CD4-positive, alpha-beta T cell (primary cell): ENCODE measurements around the gene MEAK7. TPM values are rescaled to one million over a fixed set of nuclear protein-coding genes. Genes with fewer than 3 reads are reported as not detected.

Source experiments
- ATAC-seq: fragments of 200-7000 bp; cut with Tn5 transposase; one replicate; pipeline ENCODE4 v1.10.0; 2022; ENCODE audit warnings: mild to moderate bottlenecking; ENCODE audit not compliant: poor library complexity
- CTCF ChIA-PET: fragments of 350-600 bp; sonication (Branson Sonifier 250); formaldehyde crosslinking; loops from one replicate; lab custom pipeline; 2021; ENCODE audit warnings: antibody characterized with exemption, inconsistent platforms; lab: Charles Lee
- POLR2A ChIA-PET: fragments of 350-600 bp; sonication (Branson Sonifier 250); formaldehyde crosslinking; loops from one replicate; lab custom pipeline; 2021; ENCODE audit warnings: antibody characterized with exemption, inconsistent platforms; lab: Charles Lee
- DNase-seq, 14 experiments: peaks; one replicate each; pipeline ENCODE4 v3.0.0-alpha.2; 2013 to 2020; ENCODE audit warnings: mixed read lengths in 2 of 14
- H3K27ac ChIP-seq, 2 donors: one replicate each; pipeline versions ENCODE4 v1.5.1 to v1.7.0; 2013; ENCODE audit warnings: low read length in 2 of 2, low read depth in 1 of 2, mild to moderate bottlenecking in 1 of 2
- H3K27me3 ChIP-seq, 2 experiments: 1 replicate in 1 of 2; 2 replicates in 1 of 2; pipeline versions ENCODE4 v1.6.1 to v1.7.0; 2013; ENCODE audit warnings: low read length in 2 of 2, control low read depth in 1 of 2, mild to moderate bottlenecking in 1 of 2, moderate library complexity in 1 of 2; ENCODE audit not compliant: insufficient read depth in 2 of 2, control insufficient read depth in 1 of 2
- H3K36me3 ChIP-seq: one replicate; pipeline ENCODE4 v1.6.1; 2013; ENCODE audit warnings: low read length, control low read depth; ENCODE audit not compliant: insufficient read depth
- H3K4me1 ChIP-seq: one replicate; pipeline ENCODE4 v1.6.1; 2013; ENCODE audit warnings: low read length, control low read depth; ENCODE audit not compliant: insufficient read depth
- H3K4me3 ChIP-seq: one replicate; pipeline ENCODE4 v1.5.1; 2013; ENCODE audit warnings: mild to moderate bottlenecking, low read length, moderate library complexity
- H3K9me3 ChIP-seq, 2 experiments: 1 replicate in 1 of 2; 2 replicates in 1 of 2; pipeline versions ENCODE4 v1.6.1 to v1.7.0; 2013; ENCODE audit warnings: low read length in 2 of 2, mild to moderate bottlenecking in 2 of 2, control low read depth in 1 of 2, moderate library complexity in 1 of 2; ENCODE audit not compliant: control insufficient read depth in 1 of 2, insufficient read depth in 1 of 2
- H3K27ac Mint-ChIP-seq: one replicate; pipeline ENCODE4 v1.8.0; 2020; ENCODE audit warnings: mixed read lengths
- H3K27me3 Mint-ChIP-seq: one replicate; pipeline ENCODE4 v1.8.0; 2021; ENCODE audit warnings: mixed read lengths
- H3K36me3 Mint-ChIP-seq: one replicate; pipeline ENCODE4 v1.8.0; 2021; ENCODE audit warnings: low read depth, mixed read lengths
- H3K4me1 Mint-ChIP-seq: one replicate; pipeline ENCODE4 v1.8.0; 2021; ENCODE audit warnings: low read depth, mixed read lengths
- H3K4me3 Mint-ChIP-seq: one replicate; pipeline ENCODE4 v1.8.0; 2020; ENCODE audit warnings: mild to moderate bottlenecking, mixed read lengths
- H3K9me3 Mint-ChIP-seq: one replicate; pipeline ENCODE4 v1.8.0; 2020; ENCODE audit warnings: mixed read lengths
- intact Hi-C, 2 experiments: fragments of 100-400 bp; cut with DNase I in 1 of 2; cut with micrococcal nuclease in 1 of 2; formaldehyde crosslinking; loops; one replicate each; pipeline versions ENCODE4 v1.15.1 to v1.9.0; 2023 to 2025; cut with DNase I, micrococcal nuclease
- total RNA-seq, 174 experiments: library from RNA in 2 of 174; stranded (reverse) in 2 of 174; gene quantifications; one replicate each; pipeline ENCODE4 v1.2.3 and lab custom pipeline; 2021 to 2026
- TF ChIP-seq, protein P1 (sequence below): fragments of 200-600 bp; IDR thresholded peaks from one replicate; pipeline ENCODE4 v1.8.0; 2022; ENCODE audit warnings: antibody characterized with exemption, mild to moderate bottlenecking

The MEAK7 gene
- total RNA-seq, 2 experiments from 2014 or later: 1.9 to 3.7 TPM

DNA sequence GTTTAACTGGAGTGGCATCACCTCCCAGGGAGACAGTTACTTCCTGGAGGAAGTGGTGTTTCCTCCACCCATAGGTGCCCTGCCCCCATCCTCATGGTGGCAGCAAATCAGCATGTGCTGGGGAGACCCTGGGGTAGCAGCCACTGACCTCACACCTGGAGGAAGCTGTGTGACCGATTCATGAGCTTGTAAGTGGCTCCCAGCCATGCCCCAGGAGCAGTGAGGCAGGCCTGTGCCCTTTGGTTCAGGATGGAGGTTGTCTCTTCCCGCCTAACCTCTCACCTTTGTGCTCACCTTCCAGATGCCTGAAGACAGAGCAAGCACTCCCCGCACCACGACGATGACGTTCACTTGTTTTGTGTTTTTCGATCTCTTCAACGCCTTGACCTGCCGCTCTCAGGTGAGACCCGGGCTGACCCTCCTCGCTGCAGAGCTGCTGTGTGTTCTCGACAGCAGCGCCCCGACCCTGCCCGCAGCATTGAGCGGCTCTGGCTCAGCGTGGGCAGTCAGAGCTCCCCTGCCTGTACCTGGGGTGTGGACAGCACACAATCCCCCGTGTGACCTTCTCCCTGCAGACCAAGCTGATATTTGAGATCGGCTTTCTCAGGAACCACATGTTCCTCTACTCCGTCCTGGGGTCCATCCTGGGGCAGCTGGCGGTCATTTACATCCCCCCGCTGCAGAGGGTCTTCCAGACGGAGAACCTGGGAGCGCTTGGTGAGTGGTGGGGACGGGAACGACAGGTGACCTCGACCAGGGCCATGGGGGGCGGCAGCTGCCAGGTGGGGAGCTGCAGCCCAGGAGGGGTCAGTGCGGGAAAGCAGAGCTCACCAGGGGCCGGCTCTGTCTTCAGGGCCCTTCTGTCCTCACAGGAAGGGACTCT, 42.8 kb downstream of the MEAK7 start:
- no peak for ATAC-seq
- TF ChIP-seq, protein P1, sequence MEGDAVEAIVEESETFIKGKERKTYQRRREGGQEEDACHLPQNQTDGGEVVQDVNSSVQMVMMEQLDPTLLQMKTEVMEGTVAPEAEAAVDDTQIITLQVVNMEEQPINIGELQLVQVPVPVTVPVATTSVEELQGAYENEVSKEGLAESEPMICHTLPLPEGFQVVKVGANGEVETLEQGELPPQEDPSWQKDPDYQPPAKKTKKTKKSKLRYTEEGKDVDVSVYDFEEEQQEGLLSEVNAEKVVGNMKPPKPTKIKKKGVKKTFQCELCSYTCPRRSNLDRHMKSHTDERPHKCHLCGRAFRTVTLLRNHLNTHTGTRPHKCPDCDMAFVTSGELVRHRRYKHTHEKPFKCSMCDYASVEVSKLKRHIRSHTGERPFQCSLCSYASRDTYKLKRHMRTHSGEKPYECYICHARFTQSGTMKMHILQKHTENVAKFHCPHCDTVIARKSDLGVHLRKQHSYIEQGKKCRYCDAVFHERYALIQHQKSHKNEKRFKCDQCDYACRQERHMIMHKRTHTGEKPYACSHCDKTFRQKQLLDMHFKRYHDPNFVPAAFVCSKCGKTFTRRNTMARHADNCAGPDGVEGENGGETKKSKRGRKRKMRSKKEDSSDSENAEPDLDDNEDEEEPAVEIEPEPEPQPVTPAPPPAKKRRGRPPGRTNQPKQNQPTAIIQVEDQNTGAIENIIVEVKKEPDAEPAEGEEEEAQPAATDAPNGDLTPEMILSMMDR: no peak
- Mint-ChIP-seq H3K27ac (no peak overlapping the region), H3K9me3 (peaks cover 3% of the 10 kb centered on the region), H3K4me1 (no peaks in the 10 kb centered on the region), H3K27me3 (no peaks in the 10 kb centered on the region), H3K4me3 (no peak overlapping the region), H3K36me3 (peaks cover 19% of the 10 kb centered on the region)
- Histone ChIP-seq H3K4me1 (no peaks in the 10 kb centered on the region), H3K9me3 (peaks cover 0 to 7% of the 10 kb centered on the region in 2 experiments), H3K27me3 (no peaks in the 10 kb centered on the region), H3K27ac (no peak overlapping the region), H3K36me3 (peaks cover 3% of the 10 kb centered on the region), H3K4me3 (no peak overlapping the region)
- DNase-seq: peak in 1 of 14 experiments; percentile 25
- intact Hi-C loops: no loop called here
- ChIA-PET POLR2A (no interaction called here), CTCF (no interaction called here)

DNA sequence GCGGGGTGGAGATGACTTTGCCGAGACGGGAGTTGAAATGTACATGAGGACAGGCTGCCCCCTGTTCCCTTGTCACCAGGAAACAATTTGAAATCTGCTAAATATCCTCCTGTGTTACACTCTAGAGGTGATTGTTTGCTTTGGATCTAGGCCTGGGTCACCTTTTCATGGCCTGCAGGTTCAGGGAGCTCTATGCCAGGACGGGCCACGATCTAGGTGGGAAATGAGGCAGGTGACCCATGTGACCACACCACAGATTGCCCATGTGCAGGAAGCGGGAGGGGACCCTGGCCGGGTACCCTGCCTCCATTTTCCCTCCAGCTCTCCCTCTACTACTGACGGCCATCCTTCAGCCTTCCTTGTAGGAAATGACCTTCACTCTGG, 43.4 kb downstream of the MEAK7 start:
- H3K27ac ChIP-seq: no peak overlapping the region
- ChIA-PET CTCF (no interaction called here), POLR2A (no interaction called here)
- H3K36me3 Mint-ChIP-seq: peaks cover 13% of the 10 kb centered on the region
- no peak for DNase-seq
- intact Hi-C loops: no loop called here
- H3K27me3 Mint-ChIP-seq: no peaks in the 10 kb centered on the region
- peaks cover 3% of the 10 kb centered on the region for H3K36me3 ChIP-seq
- H3K9me3 Mint-ChIP-seq: peaks cover 2% of the 10 kb centered on the region
- no peak for ATAC-seq
- H3K4me1 ChIP-seq: no peaks in the 10 kb centered on the region
- TF ChIP-seq, protein P1: no peak
- peaks cover 0 to 7% of the 10 kb centered on the region in 2 experiments for H3K9me3 ChIP-seq
- H3K4me3 Mint-ChIP-seq: no peak overlapping the region
- H3K27me3 ChIP-seq: no peaks in the 10 kb centered on the region
- no peaks in the 10 kb centered on the region for H3K4me1 Mint-ChIP-seq
- no peak overlapping the region for H3K4me3 ChIP-seq
- H3K27ac Mint-ChIP-seq: no peak overlapping the region

DNA sequence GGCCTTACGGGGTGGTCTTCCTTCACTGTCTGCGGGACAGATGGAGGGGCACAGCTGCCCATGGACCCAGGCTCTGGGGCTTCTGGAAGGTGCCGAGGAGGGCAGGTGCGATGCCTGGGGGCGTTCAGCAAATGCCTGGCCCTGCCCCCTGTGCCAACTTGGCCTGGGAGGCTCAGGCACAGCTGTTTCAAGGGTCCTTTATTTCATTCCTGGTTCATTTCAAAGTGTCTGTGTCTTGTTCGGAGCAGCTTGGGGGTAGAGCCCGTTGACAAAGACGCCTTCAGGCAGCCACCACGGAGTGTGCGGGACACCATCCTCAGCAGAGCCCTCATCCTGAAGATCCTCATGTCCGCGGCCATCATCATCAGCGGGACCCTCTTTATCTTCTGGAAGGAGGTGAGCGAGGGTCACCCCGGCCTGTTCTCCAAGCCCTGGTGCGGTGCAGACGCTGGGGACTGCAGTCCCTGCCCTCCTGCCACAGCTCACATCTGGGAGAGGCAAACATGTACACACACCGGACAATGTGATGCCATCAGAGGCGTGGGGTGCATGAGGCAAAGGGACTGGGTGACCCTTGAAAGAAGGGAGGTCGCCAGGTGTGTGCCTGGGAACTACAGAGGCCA, 43.9 kb downstream of the MEAK7 start:
- POLR2A ChIA-PET: no interaction called here
- intact Hi-C loops: no loop called here
- Histone ChIP-seq H3K4me3 (no peak overlapping the region), H3K27ac (no peak overlapping the region), H3K4me1 (no peaks in the 10 kb centered on the region), H3K36me3 (peaks cover 3% of the 10 kb centered on the region), H3K9me3 (peaks cover 0 to 7% of the 10 kb centered on the region in 2 experiments), H3K27me3 (no peaks in the 10 kb centered on the region)
- H3K36me3 Mint-ChIP-seq: peaks cover 8% of the 10 kb centered on the region
- no peak for ATAC-seq
- CTCF ChIA-PET: no interaction called here
- DNase-seq: peak in 1 of 14 experiments; percentile 24
- H3K27ac Mint-ChIP-seq: no peak overlapping the region
- TF ChIP-seq, protein P1: no peak
- H3K4me3 Mint-ChIP-seq: no peak overlapping the region
- H3K9me3 Mint-ChIP-seq: no peaks in the 10 kb centered on the region
- H3K27me3 Mint-ChIP-seq: no peaks in the 10 kb centered on the region
- no peaks in the 10 kb centered on the region for H3K4me1 Mint-ChIP-seq
